Mucosa of stomach (tissue), 1 donor: ENCODE results near the gene KCTD16.

Source experiments
- H3K27me3 ChIP-seq: one replicate; pipeline ENCODE4 v1.7.0; 2013; ENCODE audit warnings: mild to moderate bottlenecking, low read length; ENCODE audit not compliant: control insufficient read depth, insufficient read depth
- H3K36me3 ChIP-seq: one replicate; pipeline ENCODE4 v1.7.0; 2013; ENCODE audit warnings: low read length; ENCODE audit not compliant: control insufficient read depth, insufficient read depth
- H3K4me1 ChIP-seq: one replicate; pipeline ENCODE4 v1.7.0; 2013; ENCODE audit warnings: mild to moderate bottlenecking, low read length; ENCODE audit not compliant: control insufficient read depth, insufficient read depth
- H3K4me3 ChIP-seq: one replicate; pipeline ENCODE4 v1.7.0; 2013; ENCODE audit warnings: low read length
- H3K9ac ChIP-seq: one replicate; pipeline ENCODE4 v1.7.0; 2013; ENCODE audit warnings: mild to moderate bottlenecking, low read length, moderate library complexity
- H3K9me3 ChIP-seq: one replicate; pipeline ENCODE4 v1.7.0; 2013; ENCODE audit warnings: mild to moderate bottlenecking, low read length, moderate library complexity; ENCODE audit not compliant: control insufficient read depth
- donor health status: Pancreatic carcinoma.

KCTD16 gene

GRCh38 chr5:144429905-144430304, 259.2 kb downstream of the KCTD16 start:
- Histone ChIP-seq H3K4me3 (no peak overlapping the region), H3K27me3 (no peaks in the 10 kb centered on the region), H3K36me3 (no peaks in the 10 kb centered on the region), H3K9me3 (no peaks in the 10 kb centered on the region), H3K9ac (no peak overlapping the region), H3K4me1 (no peaks in the 10 kb centered on the region)

GRCh38 chr5:144433140-144433822, 262.6 kb downstream of the KCTD16 start:
- H3K27me3 ChIP-seq: no peaks in the 10 kb centered on the region
- no peak overlapping the region for H3K9ac ChIP-seq
- no peaks in the 10 kb centered on the region for H3K4me1 ChIP-seq
- H3K4me3 ChIP-seq: no peak overlapping the region
- no peaks in the 10 kb centered on the region for H3K36me3 ChIP-seq
- no peaks in the 10 kb centered on the region for H3K9me3 ChIP-seq

GRCh38 chr5:144433893-144434292, 263.2 kb downstream of the KCTD16 start:
- Histone ChIP-seq H3K9me3 (no peaks in the 10 kb centered on the region), H3K27me3 (no peaks in the 10 kb centered on the region), H3K4me1 (no peaks in the 10 kb centered on the region), H3K4me3 (no peak overlapping the region), H3K36me3 (no peaks in the 10 kb centered on the region), H3K9ac (no peak overlapping the region)

- no peaks in the 10 kb centered on the region for H3K4me1 ChIP-seq
- H3K9me3 ChIP-seq: no peaks in the 10 kb centered on the region
- no peak overlapping the region for H3K4me3 ChIP-seq
- no peaks in the 10 kb centered on the region for H3K36me3 ChIP-seq
- no peak overlapping the region for H3K9ac ChIP-seq
- no peaks in the 10 kb centered on the region for H3K27me3 ChIP-seq
Measured at GRCh38 chr5:144436007-144436406, 265.3 kb downstream of the KCTD16 start.

GRCh38 chr5:144438237-144438636, 267.6 kb downstream of the KCTD16 start:
- Histone ChIP-seq H3K27me3 (no peaks in the 10 kb centered on the region), H3K9me3 (no peaks in the 10 kb centered on the region), H3K36me3 (no peaks in the 10 kb centered on the region), H3K4me3 (no peak overlapping the region), H3K9ac (no peak overlapping the region), H3K4me1 (no peaks in the 10 kb centered on the region)

- Histone ChIP-seq H3K4me3 (no peak overlapping the region), H3K27me3 (no peaks in the 10 kb centered on the region), H3K9ac (no peak overlapping the region), H3K4me1 (no peaks in the 10 kb centered on the region), H3K36me3 (no peaks in the 10 kb centered on the region), H3K9me3 (no peaks in the 10 kb centered on the region)
Measured at GRCh38 chr5:144448457-144448856, 277.8 kb downstream of the KCTD16 start.

- Histone ChIP-seq H3K27me3 (no peaks in the 10 kb centered on the region), H3K4me3 (no peak overlapping the region), H3K36me3 (no peaks in the 10 kb centered on the region), H3K4me1 (no peaks in the 10 kb centered on the region), H3K9me3 (no peaks in the 10 kb centered on the region), H3K9ac (no peak overlapping the region)
Measured at GRCh38 chr5:144451187-144451973, 280.7 kb downstream of the KCTD16 start.

- Histone ChIP-seq H3K27me3 (no peaks in the 10 kb centered on the region), H3K9me3 (no peaks in the 10 kb centered on the region), H3K36me3 (no peaks in the 10 kb centered on the region), H3K4me1 (no peaks in the 10 kb centered on the region), H3K9ac (no peak overlapping the region), H3K4me3 (no peak overlapping the region)
Measured at GRCh38 chr5:144453753-144454152, 283.1 kb downstream of the KCTD16 start.

- no peaks in the 10 kb centered on the region for H3K9me3 ChIP-seq
- H3K9ac ChIP-seq: no peak overlapping the region
- no peaks in the 10 kb centered on the region for H3K27me3 ChIP-seq
- H3K4me1 ChIP-seq: no peaks in the 10 kb centered on the region
- H3K4me3 ChIP-seq: no peak overlapping the region
- no peaks in the 10 kb centered on the region for H3K36me3 ChIP-seq
Measured at GRCh38 chr5:144457160-144457559, 286.5 kb downstream of the KCTD16 start.

GRCh38 chr5:144458216-144458615, 287.5 kb downstream of the KCTD16 start:
- Histone ChIP-seq H3K4me3 (no peak overlapping the region), H3K36me3 (no peaks in the 10 kb centered on the region), H3K4me1 (no peaks in the 10 kb centered on the region), H3K9me3 (no peaks in the 10 kb centered on the region), H3K9ac (no peak overlapping the region), H3K27me3 (no peaks in the 10 kb centered on the region)

GRCh38 chr5:144460600-144460999, 289.9 kb downstream of the KCTD16 start:
- Histone ChIP-seq H3K36me3 (no peaks in the 10 kb centered on the region), H3K9ac (no peak overlapping the region), H3K27me3 (no peaks in the 10 kb centered on the region), H3K9me3 (no peaks in the 10 kb centered on the region), H3K4me3 (no peak overlapping the region), H3K4me1 (no peaks in the 10 kb centered on the region)

- no peaks in the 10 kb centered on the region for H3K27me3 ChIP-seq
- H3K36me3 ChIP-seq: no peaks in the 10 kb centered on the region
- H3K9ac ChIP-seq: no peak overlapping the region
- no peak overlapping the region for H3K4me3 ChIP-seq
- no peaks in the 10 kb centered on the region for H3K4me1 ChIP-seq
- no peaks in the 10 kb centered on the region for H3K9me3 ChIP-seq
Measured at GRCh38 chr5:144462577-144462976, 291.9 kb downstream of the KCTD16 start.
